ENCODE results near the gene ZNF569.
"Not testable (repeated sequence)": the region's sequence is repeated elsewhere in the genome, so short reads cannot be mapped to it uniquely, and the experiment has no call there.

DNA sequence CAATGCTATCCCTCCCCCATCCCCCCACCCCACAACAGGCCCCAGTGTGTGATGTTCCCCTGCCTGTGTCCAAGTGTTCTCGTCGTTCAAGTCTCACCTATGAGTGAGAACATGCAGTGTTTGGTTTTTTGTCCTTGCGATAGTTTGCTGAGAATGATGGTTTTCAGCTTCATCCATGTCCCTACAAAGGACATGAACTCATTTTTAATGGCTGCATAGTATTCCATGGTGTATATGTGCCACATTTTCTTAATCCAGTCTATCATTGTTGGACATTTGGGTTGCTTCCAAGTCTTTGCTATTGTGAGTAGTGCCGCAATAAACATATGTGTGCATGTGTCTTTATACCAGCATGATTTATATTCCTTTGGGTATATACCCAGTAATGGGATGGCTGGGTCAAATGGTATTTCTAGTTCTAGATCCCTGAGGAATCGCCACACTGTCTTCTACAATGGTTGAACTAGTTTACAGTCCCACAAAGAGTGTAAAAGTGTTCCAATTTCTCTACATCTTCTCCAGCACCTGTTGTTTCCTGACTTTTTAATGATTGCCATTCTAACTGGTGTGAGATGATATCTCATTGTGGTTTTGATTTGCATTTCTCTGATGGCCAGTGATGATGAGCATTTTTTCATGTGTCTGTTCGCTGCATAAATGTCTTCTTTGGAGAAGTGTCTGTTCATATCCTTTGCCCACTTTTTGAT, 61.0 kb downstream of the ZNF569 start:
- TF ChIP-seq POLR2A (IDR thresholded peaks at IDR 0.05): not testable (repeated sequence)
- TF ChIP-seq, protein P1, sequence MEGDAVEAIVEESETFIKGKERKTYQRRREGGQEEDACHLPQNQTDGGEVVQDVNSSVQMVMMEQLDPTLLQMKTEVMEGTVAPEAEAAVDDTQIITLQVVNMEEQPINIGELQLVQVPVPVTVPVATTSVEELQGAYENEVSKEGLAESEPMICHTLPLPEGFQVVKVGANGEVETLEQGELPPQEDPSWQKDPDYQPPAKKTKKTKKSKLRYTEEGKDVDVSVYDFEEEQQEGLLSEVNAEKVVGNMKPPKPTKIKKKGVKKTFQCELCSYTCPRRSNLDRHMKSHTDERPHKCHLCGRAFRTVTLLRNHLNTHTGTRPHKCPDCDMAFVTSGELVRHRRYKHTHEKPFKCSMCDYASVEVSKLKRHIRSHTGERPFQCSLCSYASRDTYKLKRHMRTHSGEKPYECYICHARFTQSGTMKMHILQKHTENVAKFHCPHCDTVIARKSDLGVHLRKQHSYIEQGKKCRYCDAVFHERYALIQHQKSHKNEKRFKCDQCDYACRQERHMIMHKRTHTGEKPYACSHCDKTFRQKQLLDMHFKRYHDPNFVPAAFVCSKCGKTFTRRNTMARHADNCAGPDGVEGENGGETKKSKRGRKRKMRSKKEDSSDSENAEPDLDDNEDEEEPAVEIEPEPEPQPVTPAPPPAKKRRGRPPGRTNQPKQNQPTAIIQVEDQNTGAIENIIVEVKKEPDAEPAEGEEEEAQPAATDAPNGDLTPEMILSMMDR (IDR thresholded peaks at IDR 0.05): not testable (repeated sequence)

All from thyroid gland (tissue), 4 donors.